Measurements from ENCODE around the gene ZNF316.

ZNF316 gene

DNA sequence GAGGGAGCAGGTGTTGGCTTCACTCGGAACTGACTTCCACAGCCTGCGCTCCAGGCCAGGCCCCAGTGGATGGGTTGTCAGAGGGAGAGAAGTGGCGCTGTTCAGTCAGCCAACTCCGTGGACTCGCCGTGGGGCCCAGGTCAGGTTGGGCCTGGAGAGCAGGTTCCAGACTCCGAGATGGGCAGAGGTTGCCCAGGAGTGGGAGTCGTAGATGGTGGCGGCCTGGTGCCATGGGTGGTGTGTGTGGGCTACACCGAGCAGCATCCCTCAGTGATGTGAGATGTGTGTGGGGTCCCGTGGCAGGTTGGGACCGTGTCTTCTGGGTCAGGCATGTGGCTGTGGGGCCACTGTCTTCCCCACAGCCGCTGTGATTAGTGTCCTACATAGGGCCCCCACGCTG is 10.4 kb downstream of the ZNF316 start:
- no peaks in the 10 kb centered on the region for H3K27me3 ChIP-seq (ENCODE audit: insufficient read depth, low read depth)
- H3K4me3 ChIP-seq (IDR thresholded peaks at IDR 0.05; ENCODE audit: insufficient read depth, low read depth, low read length), result no peak overlapping the region
- no peak overlapping the region for H3K9ac ChIP-seq
- no peak overlapping the region for H2AFZ ChIP-seq (ENCODE audit: low read depth)
- H3K4me2 ChIP-seq, result no peak overlapping the region
- TF ChIP-seq, protein P1, sequence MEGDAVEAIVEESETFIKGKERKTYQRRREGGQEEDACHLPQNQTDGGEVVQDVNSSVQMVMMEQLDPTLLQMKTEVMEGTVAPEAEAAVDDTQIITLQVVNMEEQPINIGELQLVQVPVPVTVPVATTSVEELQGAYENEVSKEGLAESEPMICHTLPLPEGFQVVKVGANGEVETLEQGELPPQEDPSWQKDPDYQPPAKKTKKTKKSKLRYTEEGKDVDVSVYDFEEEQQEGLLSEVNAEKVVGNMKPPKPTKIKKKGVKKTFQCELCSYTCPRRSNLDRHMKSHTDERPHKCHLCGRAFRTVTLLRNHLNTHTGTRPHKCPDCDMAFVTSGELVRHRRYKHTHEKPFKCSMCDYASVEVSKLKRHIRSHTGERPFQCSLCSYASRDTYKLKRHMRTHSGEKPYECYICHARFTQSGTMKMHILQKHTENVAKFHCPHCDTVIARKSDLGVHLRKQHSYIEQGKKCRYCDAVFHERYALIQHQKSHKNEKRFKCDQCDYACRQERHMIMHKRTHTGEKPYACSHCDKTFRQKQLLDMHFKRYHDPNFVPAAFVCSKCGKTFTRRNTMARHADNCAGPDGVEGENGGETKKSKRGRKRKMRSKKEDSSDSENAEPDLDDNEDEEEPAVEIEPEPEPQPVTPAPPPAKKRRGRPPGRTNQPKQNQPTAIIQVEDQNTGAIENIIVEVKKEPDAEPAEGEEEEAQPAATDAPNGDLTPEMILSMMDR (conservative IDR thresholded peaks at IDR 0.05; ENCODE audit: low read depth, low read length), result no peak
- H3K36me3 ChIP-seq (ENCODE audit: insufficient read depth), result no peaks in the 10 kb centered on the region; the same call in 1 of the 2 replicates
- no peaks in the 10 kb centered on the region for H3K4me1 ChIP-seq (ENCODE audit: low read depth, poor library complexity, severe bottlenecking)
- no peaks in the 10 kb centered on the region for H3K79me2 ChIP-seq (ENCODE audit: insufficient read depth, low read depth)
- no peak overlapping the region for H3K27ac ChIP-seq
- no peaks in the 10 kb centered on the region for H4K20me1 ChIP-seq (ENCODE audit: insufficient read depth)

DNA sequence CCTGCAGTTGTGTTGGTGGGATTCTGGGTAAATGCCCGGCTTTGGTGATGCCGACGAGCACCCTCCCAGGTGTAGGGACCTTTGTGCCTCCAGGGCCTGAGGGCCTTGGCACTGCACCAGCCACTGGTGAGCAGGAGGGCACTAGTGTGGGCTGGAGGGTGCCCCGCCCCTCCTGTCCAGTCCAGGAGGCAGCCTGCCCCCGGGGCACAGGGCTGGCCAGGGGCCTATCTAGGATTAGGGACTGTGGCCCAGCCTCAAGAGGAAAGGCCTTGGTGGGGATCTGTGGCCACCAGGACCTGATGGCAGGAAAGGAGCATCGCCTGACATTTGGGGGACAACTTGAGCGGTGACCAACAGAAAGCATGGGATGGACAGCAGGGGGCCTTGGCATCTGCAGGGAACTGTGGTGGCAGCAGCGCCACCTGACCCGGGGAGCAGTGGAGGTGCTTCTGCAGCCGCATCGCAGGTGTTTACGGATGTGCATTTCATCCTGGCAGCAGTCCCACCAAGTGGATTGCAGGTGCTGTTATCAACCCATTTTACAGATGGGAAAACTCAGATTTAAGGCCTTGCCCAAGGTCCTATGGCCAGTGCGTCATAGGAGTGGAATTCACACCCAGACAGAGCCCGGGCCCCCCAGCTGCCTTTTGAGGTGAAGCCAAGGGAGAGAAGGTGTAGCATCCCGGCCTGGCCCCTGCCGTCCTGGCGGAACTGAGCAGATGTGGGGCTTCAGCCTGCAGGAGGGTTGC is 11.1 kb downstream of the ZNF316 start:
- Histone ChIP-seq H2AFZ (ENCODE audit: low read depth) (no peak overlapping the region), H3K4me1 (ENCODE audit: low read depth, poor library complexity, severe bottlenecking) (no peaks in the 10 kb centered on the region), H3K4me3 (IDR thresholded peaks at IDR 0.05; ENCODE audit: insufficient read depth, low read depth, low read length) (no peak overlapping the region), H3K27ac (no peak overlapping the region), H3K36me3 (ENCODE audit: insufficient read depth) (no peaks in the 10 kb centered on the region; the same call in 1 of the 2 replicates), H3K79me2 (ENCODE audit: insufficient read depth, low read depth) (no peaks in the 10 kb centered on the region), H3K27me3 (ENCODE audit: insufficient read depth, low read depth) (no peaks in the 10 kb centered on the region), H3K4me2 (no peak overlapping the region), H3K9ac (no peak overlapping the region), H4K20me1 (ENCODE audit: insufficient read depth) (no peaks in the 10 kb centered on the region)
- TF ChIP-seq, protein P1 (conservative IDR thresholded peaks at IDR 0.05; ENCODE audit: low read depth, low read length), result no peak

DNA sequence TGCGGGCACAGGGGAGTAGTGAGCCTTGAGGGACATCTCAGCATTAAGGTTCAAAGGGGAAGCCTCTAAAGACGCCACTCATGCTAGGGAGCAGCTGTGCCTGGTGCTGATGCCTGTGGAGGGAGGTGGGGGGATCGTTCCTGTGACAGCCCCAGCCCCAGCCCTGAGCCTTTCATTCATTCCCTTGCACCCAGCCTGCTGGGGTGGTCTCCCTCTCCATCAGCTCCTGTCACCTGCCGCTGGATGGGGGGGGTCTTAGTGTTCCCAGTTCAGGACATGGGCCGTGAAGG is 11.6 kb downstream of the ZNF316 start:
- no peak overlapping the region for H2AFZ ChIP-seq (ENCODE audit: low read depth)
- no peaks in the 10 kb centered on the region; the same call in 1 of the 2 replicates for H3K36me3 ChIP-seq (ENCODE audit: insufficient read depth)
- H3K27ac ChIP-seq, result no peak overlapping the region
- no peaks in the 10 kb centered on the region for H3K27me3 ChIP-seq (ENCODE audit: insufficient read depth, low read depth)
- H3K4me1 ChIP-seq (ENCODE audit: low read depth, poor library complexity, severe bottlenecking), result no peaks in the 10 kb centered on the region
- H4K20me1 ChIP-seq (ENCODE audit: insufficient read depth), result no peaks in the 10 kb centered on the region
- TF ChIP-seq, protein P1 (conservative IDR thresholded peaks at IDR 0.05; ENCODE audit: low read depth, low read length), result no peak
- no peak overlapping the region for H3K4me3 ChIP-seq (IDR thresholded peaks at IDR 0.05; ENCODE audit: insufficient read depth, low read depth, low read length)
- H3K9ac ChIP-seq, result no peak overlapping the region
- H3K4me2 ChIP-seq, result no peak overlapping the region
- no peaks in the 10 kb centered on the region for H3K79me2 ChIP-seq (ENCODE audit: insufficient read depth, low read depth)

GRCh38 chr7:6649241-6649961 is 12.3 kb downstream of the ZNF316 start:
- Histone ChIP-seq H3K4me3 (IDR thresholded peaks at IDR 0.05; ENCODE audit: insufficient read depth, low read depth, low read length) (no peak overlapping the region), H2AFZ (ENCODE audit: low read depth) (no peak overlapping the region), H3K4me1 (ENCODE audit: low read depth, poor library complexity, severe bottlenecking) (no peaks in the 10 kb centered on the region), H3K9ac (no peak overlapping the region), H3K27me3 (ENCODE audit: insufficient read depth, low read depth) (no peaks in the 10 kb centered on the region), H3K4me2 (no peak overlapping the region), H3K36me3 (ENCODE audit: insufficient read depth) (no peaks in the 10 kb centered on the region; the same call in 1 of the 2 replicates), H3K79me2 (ENCODE audit: insufficient read depth, low read depth) (no peaks in the 10 kb centered on the region), H4K20me1 (ENCODE audit: insufficient read depth) (no peaks in the 10 kb centered on the region), H3K27ac (no peak overlapping the region)
- TF ChIP-seq, protein P1 (conservative IDR thresholded peaks at IDR 0.05; ENCODE audit: low read depth, low read length), result no peak
